Activated CD8-positive, alpha-beta memory T cell treated with anti-CD3 and anti-CD28 coated beads, Interleukin-2, amount 50 U/mL, for 48 hours (primary cell): ENCODE measurements around the gene S100A11.
A peak's percentile ranks its signal among the peaks of the same experiment; 100 is the strongest.
"Not testable (repeated sequence)": the region's sequence is repeated elsewhere in the genome, so short reads cannot be mapped to it uniquely, and the experiment has no call there.

ENCODE experiments used
- DNase-seq: peaks from one replicate; pipeline ENCODE4 v3.0.0-alpha.2; 2020

Gene S100A11

DNA sequence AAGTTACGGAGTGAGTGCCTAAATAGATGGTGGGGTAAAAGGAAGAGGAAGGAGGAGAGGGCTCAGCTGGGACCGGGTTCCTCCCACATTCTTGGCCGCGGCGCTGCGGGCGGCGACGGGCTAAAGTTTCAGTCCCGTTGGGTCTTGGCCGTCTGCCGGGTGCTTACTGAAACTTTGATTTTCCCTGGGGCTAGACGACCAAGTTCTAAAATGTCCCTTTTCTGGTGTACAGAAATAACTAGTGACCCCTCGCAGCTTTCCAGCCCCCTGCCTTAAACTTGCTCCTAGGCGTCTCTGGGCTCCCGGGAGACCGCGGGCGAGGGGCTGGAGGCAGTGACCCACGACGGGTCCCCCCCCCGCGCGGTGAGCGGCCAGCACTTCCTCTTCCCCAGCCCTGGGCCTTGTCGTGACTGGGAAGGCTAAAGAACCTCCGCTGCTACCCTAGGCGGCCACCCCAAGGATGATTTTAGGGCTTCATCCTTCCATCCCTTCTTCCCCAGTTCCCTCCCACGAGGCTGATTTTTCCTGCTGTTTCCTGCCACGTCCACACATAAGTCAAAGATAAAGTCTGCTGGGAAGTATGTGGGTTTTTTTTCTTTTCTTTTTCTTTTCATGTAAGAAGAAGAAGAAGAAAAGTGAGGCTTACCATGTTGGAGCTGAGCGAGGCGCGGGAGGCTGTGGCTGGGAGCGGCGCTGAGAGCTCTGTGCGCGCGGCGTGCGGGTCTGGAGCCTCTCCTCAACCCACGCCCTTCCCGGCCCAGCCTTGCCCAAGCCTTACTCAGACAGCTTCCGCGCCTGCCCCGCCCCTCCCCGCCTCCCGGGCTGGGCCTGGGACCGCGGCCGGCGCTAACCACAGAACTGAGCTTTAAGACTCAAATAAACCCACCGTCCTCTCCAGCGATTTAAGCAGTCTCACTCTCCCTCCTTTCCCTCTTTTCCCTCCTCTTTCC lies at the start of gene S100A11:
S100A11 (minus strand) TSS at position 738 of the 950 bp plus-strand sequence; CDS start at position 649, 89 bp downstream.
- DNase-seq = peak; percentile 89

DNA sequence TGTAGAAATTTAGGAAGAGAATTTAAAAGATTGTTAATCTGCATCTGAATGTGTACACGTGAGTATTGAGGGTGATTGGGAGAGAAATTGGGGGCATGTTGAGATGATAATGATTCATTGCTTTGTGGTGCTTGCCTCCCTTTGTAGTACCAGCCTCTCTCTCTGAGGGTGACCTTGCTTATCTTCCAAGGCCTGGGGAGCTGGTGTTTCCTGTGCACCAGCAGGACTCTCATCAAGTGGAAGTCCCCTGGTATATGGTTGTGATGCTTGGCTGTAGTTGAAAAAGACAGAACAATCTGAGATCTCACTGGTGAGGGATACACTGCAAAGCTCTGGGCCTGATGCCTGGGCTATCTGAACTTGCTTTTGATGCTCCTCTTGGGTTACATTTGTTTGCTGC lies 48.0 kb upstream of the S100A11 start:
- no peak for DNase-seq

DNA sequence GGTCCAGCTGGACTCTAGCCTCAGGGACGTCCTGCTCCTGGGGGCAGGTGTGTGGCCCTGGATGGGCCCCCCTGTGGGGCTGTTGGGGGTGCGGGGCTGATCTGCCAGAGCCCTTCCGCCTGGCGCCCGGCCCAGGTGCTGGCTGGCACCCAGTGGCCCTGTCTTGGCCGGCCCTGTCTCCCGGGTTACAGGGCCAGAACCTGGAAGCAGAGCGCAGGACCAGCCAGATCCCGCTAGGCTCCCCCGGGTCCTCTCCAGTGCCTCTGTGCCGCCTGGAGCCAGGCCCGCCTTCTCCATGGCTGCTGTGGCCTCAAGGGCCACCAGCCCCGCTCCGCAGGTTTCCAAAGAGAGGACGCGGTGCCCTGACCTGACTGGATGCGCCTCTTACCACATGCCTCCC lies 44.2 kb upstream of the S100A11 start:
- DNase-seq = not testable (repeated sequence)

DNA sequence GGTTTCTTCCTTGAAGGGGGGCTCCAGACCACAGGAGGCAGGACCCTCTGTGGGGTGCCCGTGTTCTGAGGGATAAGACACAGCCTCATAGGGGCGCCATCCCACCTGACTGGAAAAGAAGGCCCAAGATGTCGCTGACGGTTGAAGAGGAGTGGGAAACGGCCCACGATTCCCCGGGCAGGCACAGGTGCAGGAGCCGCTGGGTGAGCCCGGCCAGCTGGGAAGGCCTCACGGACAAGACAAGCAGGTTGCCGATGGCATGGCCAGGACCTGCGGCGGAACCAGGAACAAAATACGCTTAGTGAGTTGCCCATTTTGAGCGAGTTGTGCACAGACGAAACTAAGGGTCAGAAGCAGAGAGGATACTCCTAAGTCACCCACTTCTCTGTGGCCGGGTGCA lies 43.7 kb upstream of the S100A11 start:
- not testable (repeated sequence) for DNase-seq

DNA sequence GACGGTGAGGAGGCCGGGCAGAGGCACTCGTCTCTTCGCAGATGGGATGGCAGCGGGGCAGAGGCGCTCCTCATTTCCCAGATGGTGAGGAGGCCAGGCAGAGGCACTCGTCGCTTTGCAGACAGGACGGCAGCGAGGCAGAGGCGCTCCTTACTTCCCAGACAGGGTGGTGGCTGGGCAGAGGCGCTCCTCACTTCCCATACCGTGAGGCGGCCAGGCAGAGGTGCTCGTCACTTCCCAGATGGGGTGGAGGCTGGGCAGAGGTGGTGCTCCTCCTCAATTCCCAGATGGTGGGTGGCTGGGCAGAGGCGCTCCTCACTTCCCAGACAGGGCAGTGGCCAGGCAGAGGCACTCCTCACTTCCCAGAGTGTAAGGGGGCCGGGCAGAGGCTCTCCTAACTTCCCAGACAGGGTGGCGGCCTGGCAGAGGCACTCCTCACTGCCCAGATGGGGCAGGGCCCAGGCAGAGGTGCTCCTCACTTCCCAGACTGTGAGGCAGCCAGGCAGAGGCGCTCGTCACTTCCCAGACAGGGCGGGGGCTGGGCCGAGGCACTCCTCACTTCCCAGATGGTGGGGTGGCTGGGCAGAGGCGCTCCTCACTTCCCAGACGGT lies 42.1 kb upstream of the S100A11 start:
- DNase-seq = no peak

DNA sequence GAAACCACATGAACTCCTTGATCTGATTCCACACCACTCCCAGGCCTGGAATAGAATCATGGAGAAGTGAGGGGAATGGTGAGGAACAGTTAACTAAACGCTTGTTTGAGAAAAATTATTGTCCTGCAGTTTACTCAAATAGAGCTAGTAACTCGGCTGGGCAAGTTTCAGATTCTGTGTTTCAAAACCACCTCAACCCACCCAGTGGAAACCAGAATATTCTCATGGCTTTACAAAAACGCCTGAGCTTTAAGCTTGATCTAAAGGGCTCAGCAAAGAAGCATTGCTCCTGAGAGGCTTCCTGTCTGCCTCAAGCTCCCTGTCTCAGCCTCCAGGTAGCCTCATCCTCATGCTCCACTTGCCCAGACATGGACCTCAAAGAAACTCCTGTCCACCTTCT lies 35.5 kb upstream of the S100A11 start:
- DNase-seq = no peak

DNA sequence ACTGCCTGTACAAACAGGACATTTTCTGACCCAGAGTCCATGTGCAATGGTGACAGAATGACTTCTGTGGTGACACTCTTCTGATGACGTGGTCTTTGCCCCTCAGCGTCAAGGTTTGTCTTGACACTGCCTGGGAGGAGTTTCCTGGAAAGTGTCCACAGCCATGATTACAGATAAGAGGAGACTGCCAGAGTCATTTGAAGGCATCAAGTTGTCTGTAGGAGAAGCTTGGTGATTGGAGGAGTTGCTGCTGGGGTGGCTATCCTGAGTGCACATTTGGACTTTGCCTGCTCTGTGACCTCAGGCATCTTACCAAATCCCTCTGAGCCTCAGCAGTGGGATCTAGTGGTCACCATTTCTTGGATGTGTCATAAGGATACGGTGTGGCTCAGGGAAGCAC lies 34.3 kb upstream of the S100A11 start:
- no peak for DNase-seq

DNA sequence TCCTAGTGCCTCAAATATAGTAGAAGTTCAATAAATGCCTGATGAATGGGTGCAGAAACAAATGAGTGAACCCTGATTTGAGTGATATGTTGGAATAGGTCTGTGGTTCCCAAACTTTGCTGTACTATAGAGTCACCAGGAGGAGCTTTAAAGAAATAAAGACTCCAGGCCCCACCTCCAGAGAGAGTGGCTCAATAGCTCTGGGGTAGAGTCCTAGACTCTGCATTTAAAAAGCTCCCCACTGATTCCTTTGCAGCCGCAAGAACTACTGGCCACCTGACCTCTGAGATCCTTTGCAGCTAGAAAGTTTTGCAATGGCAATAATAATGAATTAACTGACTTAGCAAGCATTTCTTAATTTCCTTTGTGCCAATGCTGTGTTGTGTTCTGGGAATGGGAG lies 31.1 kb upstream of the S100A11 start:
- DNase-seq = no peak

DNA sequence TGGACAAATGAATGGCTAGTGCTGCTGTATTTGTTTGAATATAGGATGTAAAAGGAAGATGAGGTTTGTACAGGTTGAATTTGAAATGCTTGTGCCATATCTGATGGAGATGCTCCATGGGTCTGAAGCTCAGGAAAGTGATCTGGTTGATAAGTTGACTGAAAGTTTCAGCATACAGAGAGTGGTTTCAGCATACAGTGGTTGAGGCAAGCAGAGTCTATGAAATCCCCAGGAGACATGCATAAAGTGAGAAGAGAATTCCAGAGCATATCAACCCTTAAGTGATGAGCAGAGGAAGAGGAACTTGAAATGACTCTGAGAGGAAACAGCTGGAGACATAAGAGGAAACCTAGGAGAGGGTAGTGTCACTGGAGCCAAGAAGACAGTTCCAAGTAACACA lies 30.3 kb upstream of the S100A11 start:
- no peak for DNase-seq

DNA sequence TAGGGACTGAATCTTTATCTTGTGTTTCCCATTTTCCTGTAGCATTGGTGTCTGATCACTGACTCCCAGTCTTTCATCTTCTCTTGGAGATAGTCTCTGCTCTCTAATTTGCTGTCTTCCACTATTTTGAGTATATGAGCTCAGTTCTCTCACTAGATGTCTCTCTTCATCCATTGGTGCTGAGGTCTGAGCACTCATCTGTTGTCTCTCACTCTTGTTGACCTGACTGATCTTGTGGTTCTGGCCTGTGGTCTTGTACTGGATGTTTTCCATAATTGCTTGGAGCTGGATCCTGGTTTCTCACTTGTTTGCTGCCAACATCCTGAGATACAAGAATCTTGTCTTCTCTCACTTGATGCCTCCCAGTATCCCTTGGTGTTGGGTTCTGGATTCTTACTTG lies 25.1 kb upstream of the S100A11 start:
- no peak for DNase-seq

DNA sequence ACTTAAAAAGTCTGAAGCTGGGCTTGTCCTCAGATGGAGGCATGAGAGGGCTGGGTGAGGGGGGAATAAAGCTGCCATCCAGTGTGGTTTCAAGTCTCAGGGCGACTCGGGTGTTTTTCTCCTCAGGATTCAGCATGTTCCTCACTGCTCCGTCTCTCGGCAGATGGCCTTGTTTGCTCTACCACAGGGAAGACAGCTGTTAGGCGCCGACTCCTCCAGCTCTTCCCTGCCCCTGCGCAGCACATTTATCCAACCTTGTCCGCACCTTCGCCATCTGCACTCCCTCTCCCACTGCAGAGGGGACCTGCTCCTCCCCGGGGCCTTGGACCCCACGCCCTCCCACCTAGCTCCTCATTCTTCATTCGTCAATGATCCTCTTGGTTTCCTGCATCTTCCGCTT lies 16.6 kb upstream of the S100A11 start:
- DNase-seq = no peak

DNA sequence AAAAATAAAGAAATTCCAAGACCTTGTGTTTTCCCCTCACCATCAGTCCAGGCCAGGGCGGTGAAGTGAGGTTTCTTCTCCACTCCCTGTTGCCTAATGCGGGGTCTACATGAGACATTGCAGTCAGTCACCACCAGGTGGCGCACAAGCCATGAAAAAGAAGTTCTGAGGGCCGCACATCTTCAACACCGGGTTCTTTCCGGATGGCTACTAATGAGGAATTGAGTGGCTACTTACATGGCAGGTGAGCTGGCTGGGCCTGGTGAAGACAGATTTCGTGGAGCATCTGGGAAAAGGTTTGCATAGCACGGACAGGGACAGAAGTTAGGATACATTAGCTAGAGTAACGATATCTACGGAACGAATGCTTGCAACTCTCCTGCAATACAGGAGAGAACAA lies 15.8 kb upstream of the S100A11 start:
- DNase-seq = peak; percentile 95

DNA sequence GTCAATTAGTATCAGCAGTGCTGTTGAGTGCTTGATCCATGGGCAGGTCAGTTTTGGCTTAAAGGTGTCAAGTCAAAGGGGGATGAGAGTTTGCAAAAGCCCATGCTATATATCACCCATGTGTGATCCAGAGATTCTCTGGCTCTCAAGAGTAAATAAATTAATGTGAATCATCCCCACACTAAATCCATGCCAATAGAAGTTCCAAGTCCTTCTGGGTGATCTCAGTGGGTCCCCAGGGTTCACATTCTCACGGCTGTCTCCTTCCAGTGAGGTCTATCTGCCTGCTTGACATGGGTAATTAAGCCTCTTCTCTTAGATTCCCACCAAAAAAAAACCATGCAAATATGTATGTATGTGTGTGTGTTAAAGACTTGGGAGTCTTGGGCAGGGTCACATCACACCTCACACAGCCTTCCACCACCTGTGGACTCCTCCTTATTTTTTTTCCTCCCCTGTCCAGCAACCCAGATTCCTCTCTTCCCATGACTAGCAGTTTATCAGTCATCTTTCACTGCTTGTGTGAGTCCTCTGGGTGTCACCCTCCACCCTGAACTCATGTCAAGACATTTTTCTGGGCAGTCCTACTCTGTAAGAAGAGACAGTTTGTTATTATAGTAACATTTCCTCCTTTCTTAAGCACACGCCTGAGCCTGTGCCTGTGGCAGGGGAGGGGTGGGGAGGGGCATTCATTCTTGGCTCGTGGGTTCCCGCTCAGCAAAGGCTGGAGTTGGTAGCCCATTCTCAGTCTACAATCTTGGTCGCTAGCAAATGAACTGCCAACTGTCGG lies 14.3 kb upstream of the S100A11 start:
- DNase-seq = no peak

DNA sequence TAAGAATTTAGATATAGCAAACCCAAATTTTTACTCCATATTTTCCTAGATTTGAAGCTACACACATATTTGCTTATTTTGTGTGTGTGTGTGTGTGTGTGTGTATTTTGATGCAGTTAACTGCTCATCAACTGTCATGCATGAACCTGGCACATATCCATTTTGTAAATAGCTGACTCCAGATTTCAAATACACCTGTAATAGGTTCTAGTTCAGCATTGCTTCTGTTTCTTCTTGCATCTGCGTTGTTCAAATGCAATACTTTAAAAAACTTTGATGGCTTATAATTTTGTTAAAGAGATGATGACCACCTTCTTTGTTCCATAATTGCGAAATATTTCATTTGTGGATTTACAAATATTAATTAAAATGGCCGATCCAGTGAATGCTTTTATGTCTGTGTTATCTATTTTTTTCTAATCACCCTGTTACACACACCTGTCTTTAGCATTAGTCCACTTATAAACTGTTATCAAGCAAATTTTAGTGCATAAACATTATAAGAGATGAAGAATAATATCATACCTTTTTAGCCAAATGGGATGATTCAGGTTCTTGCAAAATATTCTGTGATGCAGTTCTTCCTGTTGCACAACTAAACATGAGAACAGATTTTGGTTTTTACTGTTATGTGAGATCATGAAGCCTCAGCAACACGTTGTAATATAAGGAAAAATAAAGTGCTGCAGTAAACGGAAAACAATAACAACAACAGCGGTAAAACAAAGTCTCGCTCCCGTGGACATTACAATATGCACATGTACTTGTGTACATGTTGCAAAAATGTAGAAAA lies 12.7 kb upstream of the S100A11 start:
- DNase-seq = no peak

DNA sequence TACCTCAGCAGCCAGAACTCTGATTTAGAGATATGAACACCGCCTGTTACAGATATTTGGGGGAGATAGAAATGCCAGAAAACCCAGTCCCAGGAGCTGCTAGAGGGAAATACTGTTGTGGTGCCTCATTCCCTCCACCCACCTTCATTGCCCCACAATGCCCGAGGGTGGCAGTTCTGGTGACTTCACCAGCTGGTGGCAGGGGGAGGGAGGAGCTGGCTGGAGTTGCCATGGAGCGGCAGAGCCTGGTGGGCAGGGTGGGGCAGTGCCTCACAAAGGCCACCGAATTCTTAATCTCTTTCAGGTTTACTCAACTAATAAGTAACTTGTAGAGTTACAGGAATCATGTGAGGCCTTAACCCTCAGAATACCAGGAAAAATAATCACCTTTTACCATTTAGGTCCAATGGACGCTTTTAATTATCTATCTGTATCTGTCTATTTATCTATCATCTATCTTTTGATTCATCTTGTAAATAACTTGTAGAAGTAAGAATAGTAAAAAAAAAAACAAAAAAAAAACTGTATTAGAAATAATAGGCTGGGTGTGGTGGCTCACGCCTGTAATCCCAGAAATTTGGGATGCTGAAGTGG lies 11.7 kb upstream of the S100A11 start:
- no peak for DNase-seq

DNA sequence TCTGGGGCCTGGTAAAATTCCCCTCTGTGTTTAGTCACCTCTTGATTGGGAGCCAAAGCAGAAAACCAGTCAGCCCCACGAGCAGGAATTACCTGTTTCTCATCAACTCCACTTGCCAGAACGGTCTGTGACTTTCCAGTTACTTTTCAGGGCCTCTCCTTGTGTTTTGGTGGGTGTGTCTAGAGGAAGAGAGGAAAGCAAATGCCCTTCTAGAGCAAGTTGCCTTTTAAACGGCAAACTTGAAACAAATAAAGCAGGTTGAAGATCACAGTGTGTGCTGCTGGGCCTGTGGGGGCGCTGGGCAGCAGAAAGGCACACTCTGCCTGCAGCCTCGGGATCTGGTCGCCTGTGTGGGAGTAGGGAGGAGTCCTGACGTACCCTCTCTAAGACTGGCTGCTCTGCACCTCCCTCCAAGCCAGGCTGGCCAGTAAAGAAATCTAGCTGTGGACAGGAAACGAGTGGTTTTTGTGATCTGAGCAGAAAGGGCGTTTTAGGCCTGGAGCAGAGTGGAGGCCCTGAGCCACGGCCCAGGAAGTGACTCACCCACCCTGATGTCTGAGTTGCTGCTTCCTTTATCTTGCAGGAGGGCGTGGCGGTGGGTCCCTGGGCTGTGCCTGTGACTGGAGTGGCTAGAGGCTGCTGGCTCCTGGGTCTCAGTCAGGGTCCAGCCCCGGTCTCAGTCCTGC lies 11.1 kb upstream of the S100A11 start:
- peak; percentile 90 for DNase-seq

DNA sequence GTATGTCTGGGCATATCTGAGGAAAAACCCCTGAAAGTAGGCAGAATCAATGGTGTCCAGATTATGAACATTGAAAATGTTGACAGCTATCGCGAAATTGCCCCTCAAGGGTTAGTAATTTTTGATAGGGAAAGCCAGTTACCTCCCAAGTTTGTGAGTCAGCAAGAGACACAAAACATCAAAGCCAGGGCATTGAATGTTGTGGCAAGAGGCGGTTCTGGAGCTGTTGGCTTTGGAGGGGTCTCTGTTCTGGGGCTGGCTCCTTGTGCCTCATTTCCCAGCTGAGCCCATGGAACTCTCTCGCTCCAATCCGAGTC lies 10.6 kb upstream of the S100A11 start:
- peak; percentile 63 for DNase-seq

DNA sequence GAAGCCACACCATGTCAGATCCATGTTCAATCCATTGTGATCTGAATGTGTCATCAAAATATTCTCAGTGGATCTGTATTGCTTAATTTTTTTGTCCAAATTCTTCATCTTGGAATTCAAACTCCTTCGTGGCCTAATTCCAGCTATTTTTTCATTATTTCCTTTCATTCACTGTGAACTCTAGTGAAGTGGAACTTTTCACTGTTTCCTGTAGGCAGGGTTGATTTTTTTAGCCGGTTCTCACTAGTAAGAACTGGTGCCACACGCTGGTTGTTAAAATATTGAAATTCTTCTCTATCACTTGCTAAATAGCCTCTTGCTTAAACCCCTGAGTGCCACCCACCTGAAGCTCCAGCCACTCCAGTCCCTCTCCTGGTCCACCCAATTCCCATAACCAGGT lies 7.6 kb upstream of the S100A11 start:
- DNase-seq = no peak

DNA sequence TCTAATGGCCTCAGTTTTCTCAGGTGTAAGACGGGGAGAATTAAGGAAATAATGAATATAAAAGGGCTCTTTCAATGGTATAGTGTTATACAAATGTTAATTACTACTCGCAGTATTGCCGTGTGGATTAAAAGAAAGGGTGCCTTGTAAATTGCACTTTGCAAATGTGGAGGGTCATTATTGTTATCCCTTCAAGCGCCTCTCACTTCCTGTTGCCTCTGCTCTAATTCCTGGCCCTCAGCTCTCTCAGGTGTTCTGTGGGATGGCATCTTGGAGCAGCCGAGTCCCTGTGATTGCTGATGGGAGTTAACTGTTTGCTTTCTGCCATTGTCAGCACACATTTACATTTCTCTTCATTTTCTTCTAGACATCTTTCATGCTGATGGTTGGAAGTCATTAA lies 7.1 kb upstream of the S100A11 start:
- no peak for DNase-seq

DNA sequence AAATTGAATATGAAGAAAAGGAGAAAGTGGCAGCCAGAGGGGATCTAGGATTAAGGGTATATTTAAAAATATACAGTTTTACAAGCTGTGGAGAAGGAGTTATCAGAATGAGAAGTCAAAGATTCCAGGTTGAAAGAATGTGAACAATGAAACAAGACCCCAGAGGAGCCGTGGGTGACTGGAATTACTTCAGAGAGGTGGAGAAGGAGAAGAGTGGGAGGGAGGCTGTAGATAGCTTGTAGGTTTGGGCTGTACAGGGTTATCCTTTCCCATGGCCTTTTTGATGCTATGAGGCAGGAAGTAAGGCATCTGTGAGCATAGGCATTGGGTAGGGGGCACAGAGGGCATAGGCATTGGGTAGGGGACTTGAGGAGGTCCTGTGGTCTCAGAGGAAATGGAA lies 5.2 kb upstream of the S100A11 start:
- DNase-seq = no peak

DNA sequence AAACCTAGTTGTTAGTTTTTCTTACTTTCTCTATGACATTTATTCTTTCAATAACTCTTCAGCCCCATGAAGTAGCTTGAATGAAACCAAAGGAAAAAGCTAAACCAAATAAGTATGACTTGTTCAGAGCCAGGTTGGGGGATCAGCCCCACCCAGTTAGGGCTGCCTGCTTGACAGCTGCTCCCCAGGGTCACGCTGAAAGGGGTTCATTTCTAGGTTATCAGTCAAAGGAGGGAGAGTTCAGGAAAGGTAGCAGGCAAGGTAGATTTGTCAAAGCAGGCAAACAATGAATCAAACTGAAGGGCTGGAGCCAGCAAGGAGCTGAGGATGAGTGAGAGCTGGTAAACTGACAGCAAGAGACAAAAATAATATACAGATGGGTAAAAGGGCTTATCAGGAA lies 3.1 kb upstream of the S100A11 start:
- no peak for DNase-seq

DNA sequence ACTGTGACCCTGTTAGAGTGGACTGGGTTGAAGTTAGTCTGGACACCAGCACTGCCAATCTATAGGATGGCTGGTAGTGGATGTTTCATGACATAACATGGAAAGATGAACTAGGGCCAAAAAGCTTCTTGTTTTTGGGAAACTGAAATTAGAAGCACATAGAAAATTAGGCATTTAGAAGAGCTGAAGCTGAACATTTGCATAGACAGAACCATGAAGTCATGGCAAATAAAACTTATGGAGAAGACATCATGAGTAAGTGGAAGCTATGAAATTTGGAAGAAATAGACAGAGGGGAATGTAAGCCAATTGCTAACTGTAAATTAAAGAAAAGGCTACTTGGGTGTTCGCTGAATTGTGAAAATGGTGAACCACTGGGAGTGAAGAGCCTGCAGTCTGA lies 2.7 kb upstream of the S100A11 start:
- DNase-seq = no peak
